GM21423 (cell line): ENCODE results near the gene GAS7.

Experiments used
- ATAC-seq: cut with Tn5 transposase; IDR thresholded peaks from one replicate; pipeline ENCODE4 v1.9.1; 2021; ENCODE audit warnings: mild to moderate bottlenecking, moderate library complexity; ENCODE audit not compliant: unreplicated experiment

The GAS7 gene

DNA sequence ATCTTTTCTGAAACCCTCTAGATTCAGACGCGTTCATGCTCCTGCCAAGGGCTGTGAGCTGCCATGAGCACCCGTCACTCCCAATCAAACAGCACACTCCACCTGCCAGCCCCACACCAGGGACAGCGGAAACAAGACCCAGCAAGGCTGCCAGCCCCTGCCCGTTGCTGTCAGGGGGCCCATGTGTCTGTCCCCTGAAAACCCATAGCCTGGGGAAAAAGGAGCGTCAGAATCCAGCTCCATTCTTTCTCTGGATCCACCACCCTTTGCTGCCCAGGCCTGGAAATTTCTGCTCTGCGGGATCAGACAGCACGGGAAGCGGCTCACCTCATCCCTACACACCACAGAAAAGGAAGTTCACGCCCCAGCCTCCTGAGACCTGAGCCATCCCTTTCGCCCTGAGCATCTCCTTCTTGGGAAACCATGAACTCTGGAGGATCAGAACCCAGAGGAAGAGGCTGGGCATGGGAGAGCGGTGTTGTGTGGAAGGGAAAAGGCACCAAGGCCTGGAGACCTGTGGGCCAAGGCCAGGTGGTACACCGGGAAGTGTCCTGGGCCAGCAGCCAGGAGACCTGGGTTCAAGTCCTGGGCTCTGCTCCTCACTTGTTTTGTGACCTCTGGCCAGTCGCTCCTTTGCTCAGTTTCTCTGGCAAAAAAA, 241.8 kb downstream of the GAS7 start:
- no peak for ATAC-seq

DNA sequence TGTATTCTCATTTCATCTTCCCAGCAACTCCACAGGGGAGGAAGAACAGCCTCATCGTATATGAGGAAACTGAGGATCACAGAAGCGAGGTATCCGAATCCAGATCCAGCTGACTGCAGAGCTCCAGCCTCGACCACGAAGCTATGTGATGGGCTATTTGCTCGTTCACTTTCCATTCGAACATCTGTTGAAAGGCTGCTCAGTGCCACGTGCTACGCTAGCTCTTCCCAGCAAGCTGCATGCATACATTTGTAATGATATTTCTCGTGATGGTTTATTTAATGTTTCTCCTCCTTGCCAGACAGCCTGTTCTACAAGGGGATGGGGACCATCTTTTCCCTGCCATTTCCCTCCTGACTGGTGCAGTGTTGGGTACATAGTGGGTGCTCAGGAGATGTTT, 244.9 kb downstream of the GAS7 start:
- no peak for ATAC-seq

DNA sequence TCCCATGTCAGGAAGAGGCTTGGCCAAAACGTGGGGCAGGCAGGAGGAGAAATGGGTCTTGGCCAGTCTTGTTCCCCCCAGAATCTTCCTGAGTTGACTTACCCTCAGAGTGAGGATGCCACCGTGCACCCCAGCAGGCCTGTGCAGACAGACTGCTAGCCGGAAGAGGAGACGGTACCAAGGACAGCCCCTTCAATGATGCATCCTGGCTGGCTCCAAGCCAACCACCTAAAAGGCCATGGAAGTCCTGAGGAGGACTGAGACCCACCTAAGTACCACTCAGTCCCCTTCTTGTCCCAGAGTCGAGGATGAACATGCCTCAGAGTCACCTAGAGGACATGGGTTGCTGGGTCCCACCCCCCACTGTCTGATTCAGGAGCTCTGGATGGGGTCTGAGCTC, 246.6 kb downstream of the GAS7 start:
- no peak for ATAC-seq

DNA sequence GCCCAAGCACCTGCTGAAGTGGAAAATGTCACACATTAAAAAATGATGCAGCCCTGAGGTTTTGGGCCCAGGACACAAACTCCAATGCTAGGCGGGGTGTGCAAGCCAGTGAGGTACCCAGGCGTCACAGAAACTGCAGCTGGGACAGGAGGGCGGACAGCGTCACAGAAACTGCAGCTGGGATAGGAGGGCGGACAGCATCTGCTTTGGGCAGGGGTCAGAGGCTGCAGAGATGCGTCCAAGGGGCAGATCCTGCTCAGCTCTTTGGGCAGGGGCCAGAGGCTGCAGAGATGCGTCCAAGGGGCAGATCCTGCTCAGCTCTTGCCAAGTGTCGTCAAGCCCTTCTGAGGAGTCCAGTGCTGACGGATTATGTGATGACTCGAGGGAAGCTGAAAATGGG, 249.5 kb downstream of the GAS7 start:
- ATAC-seq: no peak

DNA sequence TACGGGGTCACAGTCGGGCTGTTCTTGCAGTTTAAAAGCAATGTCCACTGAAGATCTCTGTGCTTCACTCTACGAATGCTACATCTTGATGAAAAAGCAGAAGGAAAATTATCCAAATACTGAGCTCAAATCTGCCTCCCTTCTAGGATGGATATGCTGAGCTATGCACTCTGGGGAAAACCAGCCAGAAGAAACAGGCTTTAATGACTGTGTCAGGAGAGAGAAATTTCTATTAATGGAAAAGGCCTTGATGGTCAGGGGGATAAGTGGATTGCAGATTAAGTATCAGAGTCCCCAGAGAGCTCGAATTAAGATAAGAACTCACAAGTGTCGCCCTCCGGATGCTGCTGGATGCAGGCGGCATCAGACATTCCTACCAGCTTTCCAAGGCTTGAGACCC, 253.7 kb downstream of the GAS7 start:
- no peak for ATAC-seq

DNA sequence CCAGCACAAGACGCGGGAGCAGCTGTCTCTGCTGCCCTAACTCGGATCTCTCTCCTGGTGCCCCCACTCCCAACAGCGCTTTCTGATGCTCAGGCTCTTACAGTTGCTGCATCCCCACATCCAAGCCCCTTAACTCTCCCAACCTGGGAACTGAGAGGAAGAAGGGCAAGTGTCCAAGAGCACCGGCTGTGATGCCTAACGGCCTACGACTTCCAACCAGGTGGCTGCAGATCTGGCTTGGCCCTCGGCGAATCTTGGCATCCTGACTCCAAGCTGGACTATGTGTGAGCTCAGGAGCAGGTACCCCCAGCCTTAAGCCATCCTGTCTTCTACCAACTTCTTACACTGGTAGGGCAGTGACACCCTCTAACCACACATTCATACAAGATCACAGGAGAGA, 255.1 kb downstream of the GAS7 start:
- ATAC-seq: no peak

DNA sequence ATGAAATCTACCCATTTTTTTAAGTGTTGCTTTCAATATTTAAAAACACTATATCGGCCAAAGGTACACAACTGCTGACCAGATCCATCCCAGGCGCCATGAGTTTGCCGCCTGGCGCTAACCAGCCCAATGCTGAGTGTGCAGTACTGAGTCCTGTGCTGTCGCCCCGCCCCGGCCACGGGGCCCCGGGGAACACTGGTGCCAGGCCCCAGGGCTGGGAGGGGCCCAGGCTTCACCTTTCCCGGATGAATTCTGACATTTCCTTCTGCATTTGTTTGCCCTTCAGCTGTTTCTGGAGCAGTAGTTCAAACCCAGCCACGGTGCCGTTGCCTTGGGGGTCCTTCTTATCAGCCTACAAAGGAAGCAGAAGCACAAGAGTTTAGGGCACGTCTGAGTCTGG, 255.5 kb downstream of the GAS7 start:
- no peak for ATAC-seq

DNA sequence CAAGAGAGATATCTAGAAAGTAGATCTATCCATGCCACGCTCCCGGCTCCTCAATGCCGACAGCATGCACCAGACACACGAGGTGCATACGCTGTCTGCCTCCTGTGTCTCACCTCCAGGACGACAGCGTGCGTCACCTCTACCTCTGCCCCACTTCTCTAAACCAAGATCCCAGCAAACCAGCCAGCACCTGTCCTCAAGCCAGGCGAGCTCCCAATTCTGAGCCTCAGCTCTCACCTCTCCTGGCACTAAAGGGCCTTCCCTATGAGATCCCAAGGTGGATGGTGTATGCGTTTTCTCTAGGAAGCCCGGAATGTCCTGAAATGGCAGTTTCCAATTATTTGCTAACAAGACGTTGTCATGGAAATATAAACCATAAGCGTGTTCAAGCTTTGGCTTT, 257.1 kb downstream of the GAS7 start:
- ATAC-seq: no peak

DNA sequence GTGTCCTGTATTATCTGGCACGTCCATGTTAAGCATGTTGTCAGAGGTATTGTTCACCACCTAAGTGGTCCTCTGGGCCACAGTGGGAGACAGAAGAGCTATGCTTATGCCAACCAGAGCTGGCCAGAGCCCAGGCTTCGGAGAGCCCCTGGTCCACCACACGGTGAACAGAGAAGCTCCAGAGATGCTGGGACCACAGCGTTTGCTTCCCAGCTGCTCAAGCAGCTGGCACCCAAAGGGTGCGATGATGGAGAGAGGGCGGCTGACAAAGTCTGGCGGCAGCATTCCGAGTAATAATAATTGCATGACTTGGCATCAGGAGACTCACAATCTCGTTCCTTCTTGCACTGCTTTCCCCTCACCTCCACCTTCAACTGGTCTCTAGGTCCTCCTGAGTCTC, 257.6 kb downstream of the GAS7 start:
- no peak for ATAC-seq

DNA sequence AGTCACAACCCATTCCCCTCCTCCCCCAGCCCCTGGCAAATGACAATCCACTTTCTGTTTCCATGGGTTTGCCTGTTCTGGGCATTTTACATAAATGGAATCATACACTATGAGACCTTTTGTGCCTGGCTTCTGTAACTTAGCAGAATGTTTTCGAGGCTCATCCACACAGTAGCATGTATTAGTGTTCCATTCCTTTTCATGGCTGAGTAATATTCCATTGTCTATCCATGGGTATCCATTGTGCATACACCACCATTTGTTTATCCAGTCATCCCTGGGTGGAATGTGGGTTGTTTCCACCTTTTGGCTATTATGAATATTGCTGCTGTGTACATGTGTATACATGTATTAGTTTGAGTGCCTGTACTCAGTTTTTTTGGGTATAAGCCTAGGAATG, 259.6 kb downstream of the GAS7 start:
- ATAC-seq: no peak

DNA sequence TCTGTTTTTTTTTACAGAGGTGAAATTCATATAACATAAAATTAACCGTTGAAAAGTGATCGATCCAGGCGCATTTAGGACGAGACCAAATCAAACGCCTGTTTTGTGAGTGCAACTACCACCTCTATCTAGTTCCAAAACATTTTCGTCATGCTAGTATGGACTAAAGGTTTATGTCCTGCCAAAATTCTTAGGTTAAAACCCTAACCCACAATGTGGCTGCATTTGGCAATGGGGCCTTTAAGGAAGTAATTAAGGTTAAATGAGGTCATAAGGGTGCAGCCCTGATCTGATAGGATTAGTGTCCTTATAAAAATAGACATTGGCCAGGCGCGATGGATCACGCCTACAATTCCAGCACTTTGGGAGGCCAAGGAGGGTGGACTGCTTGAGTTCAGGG, 260.5 kb downstream of the GAS7 start:
- no peak for ATAC-seq

DNA sequence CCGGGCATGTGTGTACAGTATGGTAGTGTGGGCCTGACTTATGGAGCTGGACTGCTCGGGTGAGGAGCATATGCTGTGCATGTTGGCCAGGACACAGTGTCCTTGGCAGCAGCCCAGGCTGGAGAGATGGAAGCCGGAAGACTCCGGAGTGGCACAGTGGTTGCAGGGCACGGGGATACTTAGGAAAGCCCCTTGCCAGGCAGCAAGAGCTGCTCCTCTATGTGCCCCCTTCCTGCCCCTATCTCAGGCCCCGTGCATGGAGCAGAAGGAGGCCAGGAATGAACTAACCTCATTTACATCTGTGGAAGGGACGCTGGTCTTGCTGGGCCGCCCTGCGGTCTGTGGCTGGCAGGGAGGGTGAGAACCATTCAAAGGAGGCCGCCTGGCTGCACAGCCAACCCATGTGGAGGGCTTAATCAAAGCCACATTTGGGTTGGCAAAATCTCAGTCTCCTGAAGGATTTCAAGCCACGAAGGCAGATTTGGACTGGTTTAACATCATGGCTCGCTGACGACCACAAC, 261.1 kb downstream of the GAS7 start:
- ATAC-seq: no peak

DNA sequence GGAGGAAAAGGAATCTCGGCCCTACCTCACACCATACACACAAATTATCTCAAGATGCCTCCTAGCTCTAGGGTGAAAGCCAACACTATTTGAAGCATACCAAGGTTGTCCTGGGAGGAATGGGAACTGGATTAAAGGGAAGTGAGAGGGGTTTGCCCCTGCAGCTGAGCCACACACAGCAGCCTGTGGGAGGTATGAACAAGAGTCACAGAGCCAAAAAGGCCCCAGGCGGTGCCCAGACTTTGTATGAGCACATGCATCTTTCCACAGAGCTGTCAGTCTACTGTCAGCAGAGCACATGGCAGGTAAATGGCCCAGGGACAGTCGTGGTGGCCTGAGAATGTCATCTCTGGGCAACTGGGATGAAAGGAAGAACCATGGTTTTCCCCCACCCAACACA, 262.3 kb downstream of the GAS7 start:
- ATAC-seq: no peak

DNA sequence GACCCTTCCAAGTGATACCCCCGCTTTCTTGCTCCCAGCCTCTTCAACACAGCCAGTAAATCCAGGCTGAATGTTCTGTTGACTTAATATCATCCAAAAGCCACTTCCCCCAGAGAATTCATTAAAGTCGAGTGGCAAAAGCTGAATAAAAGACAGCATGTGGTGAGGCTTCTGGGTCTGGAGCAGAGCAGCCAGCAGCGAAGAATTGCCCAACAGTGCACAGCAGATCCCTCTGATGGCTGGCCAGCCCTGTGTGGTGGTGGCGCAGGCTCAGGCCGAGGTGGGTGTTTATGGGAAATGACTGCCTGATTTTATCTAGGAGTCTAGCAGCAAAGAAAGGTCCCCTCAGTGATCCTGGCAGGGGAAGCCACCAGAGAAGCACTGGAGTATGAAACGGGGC, 263.0 kb downstream of the GAS7 start:
- no peak for ATAC-seq

DNA sequence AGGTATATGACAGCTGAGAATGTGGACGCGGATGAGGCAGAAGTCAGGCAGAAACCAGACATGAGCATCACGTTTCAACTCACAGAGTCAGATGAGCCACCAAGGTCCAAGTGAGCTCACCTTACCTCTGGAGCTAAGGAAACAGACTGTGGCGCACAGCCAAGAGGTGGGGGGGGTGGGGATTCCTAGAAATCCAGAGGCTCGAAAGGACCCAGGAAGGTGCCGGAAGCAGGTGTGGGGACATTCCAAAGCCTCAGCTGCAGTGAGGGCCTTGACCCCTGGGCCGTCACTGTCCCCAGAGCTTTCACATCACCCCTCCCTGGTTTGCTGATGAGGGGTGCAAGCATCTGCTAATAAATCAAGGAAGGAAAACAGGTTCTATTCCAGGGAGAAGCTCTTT, 264.1 kb downstream of the GAS7 start:
- ATAC-seq: no peak

DNA sequence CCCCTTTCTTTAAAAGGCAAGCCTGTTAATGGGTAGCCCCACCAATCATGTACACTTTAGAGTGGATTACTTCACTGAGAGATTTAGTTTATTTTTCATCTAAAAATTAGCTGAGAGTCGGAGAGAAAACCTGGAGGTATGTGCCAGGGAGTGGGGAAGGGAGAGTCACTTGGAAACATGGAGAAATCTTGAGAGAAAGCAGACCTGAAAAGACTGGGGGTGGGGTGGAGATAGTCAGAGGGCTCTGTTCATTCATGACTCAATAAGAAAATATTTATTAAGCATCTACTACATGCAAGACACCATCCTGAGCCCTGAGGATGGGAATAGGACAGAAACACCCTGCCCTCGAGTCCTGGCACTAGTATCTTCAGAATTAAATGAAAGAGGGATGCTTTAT, 265.9 kb downstream of the GAS7 start:
- no peak for ATAC-seq

DNA sequence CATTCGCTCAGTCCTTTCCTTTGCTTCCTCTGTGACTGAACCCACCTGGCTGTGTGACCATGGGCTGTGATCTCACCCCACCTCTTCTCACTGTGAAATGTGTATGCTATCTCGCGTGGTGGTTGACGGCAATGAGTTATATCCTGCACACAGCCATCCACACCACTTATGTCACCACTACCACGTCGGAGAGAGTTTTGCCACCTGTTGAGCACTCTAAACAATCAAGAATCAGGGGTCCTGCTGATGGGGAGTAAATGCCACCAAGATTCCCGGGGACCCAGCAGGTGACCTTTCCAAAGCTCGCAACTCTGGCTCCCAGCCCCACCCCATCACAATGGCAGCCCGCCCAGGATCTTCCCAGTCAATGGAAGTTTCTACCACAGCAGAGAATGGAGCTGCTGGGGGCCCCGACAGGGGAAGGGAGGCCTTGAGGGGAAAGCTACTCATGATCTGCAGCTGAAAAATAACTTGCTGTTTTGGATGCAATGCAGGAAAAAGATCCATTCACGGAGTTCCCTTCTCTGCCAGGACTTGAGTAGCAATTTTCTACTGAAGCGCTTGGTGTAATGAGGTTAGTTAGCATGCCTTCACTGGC, 267.2 kb downstream of the GAS7 start:
- no peak for ATAC-seq

DNA sequence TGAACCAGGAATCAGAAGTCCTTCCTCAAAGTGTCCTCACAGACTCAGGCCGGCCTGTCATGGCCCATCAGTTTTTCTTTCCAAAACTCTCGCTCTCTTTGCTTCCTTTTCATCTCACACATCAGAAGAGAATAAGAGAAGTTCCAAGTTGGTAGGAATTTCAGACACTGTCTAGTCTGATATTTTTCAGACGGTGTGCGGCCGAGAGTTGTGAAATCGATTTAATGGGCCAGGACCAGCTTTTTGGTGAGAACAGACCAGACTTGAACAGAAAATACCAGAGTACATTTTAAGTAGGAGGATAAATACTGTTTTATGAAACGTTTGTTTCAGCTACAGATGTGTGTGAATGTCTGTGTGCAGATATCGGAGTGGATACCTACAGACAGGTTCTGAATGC, 268.5 kb downstream of the GAS7 start:
- no peak for ATAC-seq

DNA sequence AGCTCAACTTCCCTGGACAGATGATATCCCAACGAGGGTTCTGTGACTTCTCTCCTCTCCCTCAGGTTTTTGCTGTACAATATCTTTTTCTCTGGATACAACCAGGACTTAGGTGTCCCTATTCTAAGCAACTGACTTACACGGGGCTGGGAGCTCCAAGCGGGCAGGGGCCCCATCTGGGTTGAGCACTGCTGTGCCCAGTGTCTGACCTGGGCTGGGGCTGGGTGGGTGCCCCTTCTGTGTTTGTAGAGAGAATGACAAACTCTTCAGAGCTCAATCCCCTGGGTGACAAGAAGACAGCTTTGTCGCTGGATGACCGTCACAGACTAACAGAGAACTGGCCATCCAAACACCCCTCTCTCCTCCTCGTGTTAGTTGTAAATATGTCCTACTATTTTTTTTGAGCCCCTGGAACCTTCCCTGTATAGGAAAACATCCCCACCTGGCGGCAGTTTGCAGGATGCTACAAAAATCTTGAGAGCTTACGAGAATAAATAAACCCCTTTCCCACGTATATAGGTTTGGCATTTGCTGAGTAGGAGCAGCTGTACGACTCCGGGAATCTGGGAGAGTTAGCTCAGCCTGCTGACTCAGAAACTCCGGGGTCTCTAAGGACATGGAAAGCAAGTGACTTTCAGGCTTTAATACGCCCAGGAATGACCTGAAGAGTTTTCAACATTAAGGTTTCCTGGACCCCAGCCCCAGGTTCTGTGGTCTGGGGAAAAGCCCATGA, 269.6 kb downstream of the GAS7 start:
- ATAC-seq: no peak

DNA sequence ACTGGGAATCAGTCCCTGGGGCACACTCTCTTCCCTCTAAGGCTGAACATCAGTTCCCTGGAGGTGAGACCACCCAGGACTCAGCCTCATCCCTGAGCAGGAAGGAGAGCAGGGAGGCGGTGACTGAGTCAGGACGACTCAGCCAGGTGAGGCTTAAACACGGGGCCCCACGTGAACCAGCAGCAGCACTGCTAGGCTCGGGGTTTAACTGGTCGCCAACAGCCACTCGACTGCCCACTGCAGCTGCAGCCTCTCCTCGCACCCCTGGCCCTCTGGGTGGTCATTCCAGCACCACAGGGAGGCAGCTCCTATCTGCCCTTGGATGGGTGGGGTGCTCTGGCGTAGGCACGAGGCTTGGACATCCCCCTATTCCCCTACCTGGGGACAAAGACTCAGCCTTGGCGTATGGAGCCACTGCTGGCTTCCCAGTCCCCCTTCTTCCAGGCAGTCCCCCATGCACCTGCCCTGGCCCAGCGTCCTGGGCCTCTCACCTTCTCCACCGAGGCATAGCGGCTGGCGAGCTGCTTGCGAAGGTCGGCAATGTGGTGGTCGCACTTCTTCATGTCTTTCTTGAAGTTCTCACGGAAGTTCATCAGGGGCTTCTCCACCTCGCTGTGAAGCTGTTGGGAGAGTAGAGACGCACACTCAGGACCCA, 272.1 kb downstream of the GAS7 start:
- ATAC-seq: no peak

DNA sequence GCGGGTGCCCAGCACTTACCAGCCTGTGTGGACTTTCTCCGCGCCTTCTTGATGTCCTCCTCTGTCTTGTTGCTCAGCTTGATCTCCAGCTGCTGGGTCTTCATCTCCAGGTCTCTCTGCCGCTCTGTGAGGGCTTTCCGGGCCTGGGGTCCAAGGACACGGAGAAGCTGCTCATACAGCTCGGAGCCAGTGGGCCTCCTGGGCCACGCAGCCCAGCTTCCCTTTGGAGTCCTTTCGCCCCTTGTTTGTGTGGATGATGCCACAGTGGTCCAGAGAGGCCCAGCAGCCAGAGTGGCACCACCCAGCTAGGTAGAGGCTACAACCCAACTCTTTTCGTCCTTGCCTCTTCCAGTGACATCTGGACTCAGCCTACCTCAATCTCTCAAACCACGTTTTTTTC, 272.9 kb downstream of the GAS7 start:
- ATAC-seq: no peak

DNA sequence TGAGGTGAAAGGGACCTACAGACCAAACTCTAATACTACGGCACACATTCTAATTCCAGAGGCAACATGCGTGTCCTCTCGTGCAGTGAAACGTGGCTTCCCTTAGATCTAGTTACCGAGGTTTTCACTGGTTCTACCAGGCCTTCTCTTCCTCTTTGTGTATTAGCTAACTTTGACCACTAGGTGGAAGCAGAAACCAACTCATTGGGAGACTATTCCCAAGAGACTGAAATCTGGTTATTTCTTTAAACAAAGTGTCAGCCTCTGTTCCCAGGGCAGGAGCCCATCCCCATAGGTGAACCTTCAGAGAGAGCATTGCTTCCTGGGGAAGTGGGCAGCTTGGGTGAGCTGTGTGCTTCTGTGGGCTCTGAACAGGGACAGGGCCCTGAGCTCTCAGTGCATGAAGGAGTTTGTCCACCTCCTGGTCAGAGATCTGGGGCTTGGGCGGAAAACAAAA, 273.6 kb downstream of the GAS7 start:
- ATAC-seq: peak; percentile 72
